Activated CD8-positive, alpha-beta memory T cell treated with anti-CD3 and anti-CD28 coated beads, Interleukin-2, amount 10 ng/mL, durations not matched to agents 7 days and 5 days (primary cell): ENCODE measurements around the gene BAIAP2L2. TPM values are rescaled to one million over a fixed set of nuclear protein-coding genes. Genes with fewer than 3 reads are reported as not detected.
"Not testable (repeated sequence)": the region's sequence is repeated elsewhere in the genome, so short reads cannot be mapped to it uniquely, and the experiment has no call there.

Experiments used
- ATAC-seq: fragments of 150-1000 bp; cut with Tn5 transposase; one replicate; pipeline ENCODE4 v1.10.0; 2021; ENCODE audit warnings: moderate library complexity
- CTCF ChIA-PET: fragments of 350-600 bp; sonication (Branson Sonifier 250); formaldehyde crosslinking; loops from one replicate; lab custom pipeline; 2021; ENCODE audit warnings: antibody characterized with exemption; lab: Charles Lee
- DNase-seq: peaks from one replicate; pipeline ENCODE4 v3.0.0-alpha.2; 2020
- H3K27ac Mint-ChIP-seq: one replicate; pipeline ENCODE4 v1.8.0; 2021; ENCODE audit warnings: mild to moderate bottlenecking, mixed read lengths
- H3K27me3 Mint-ChIP-seq: one replicate; pipeline ENCODE4 v1.8.0; 2021; ENCODE audit warnings: mixed read lengths
- H3K36me3 Mint-ChIP-seq: one replicate; pipeline ENCODE4 v1.8.0; 2021; ENCODE audit warnings: mild to moderate bottlenecking, mixed read lengths
- H3K4me1 Mint-ChIP-seq: one replicate; pipeline ENCODE4 v1.8.0; 2021; ENCODE audit warnings: mixed read lengths
- H3K4me3 Mint-ChIP-seq: one replicate; pipeline ENCODE4 v1.8.0; 2021; ENCODE audit warnings: mild to moderate bottlenecking, moderate library complexity, mixed read lengths
- H3K9me3 Mint-ChIP-seq: one replicate; pipeline ENCODE4 v1.8.0; 2022; ENCODE audit warnings: low read depth, mixed read lengths
- total RNA-seq, 2 experiments: library from RNA; stranded (reverse); gene quantifications; one replicate each; pipeline ENCODE4 v1.2.3, GENCODE V29; 2021

Gene BAIAP2L2
- total RNA-seq, 2 experiments from 2014 or later: 0.37 to 0.70 TPM

GRCh38 chr22:38080474-38080849 lies 30.0 kb downstream of the BAIAP2L2 start:
- no peak overlapping the region for H3K4me3 Mint-ChIP-seq
- no peaks in the 10 kb centered on the region for H3K36me3 Mint-ChIP-seq
- H3K4me1 Mint-ChIP-seq: peaks cover 4% of the 10 kb centered on the region
- no peak overlapping the region for H3K27ac Mint-ChIP-seq
- CTCF ChIA-PET: no interaction called here
- H3K27me3 Mint-ChIP-seq: peaks cover 31% of the 10 kb centered on the region
- H3K9me3 Mint-ChIP-seq: no peaks in the 10 kb centered on the region
- DNase-seq (no peak), ATAC-seq (no peak)

- peaks cover 4% of the 10 kb centered on the region for H3K4me1 Mint-ChIP-seq
- H3K27me3 Mint-ChIP-seq: peaks cover 31% of the 10 kb centered on the region
- H3K4me3 Mint-ChIP-seq: no peak overlapping the region
- ATAC-seq (no peak), DNase-seq (no peak)
- CTCF ChIA-PET: no interaction called here
- no peaks in the 10 kb centered on the region for H3K36me3 Mint-ChIP-seq
- no peak overlapping the region for H3K27ac Mint-ChIP-seq
- H3K9me3 Mint-ChIP-seq: no peaks in the 10 kb centered on the region
Measured at GRCh38 chr22:38079804-38080203, 30.7 kb downstream of the BAIAP2L2 start.

GRCh38 chr22:38079208-38079607 lies 31.3 kb downstream of the BAIAP2L2 start:
- H3K4me1 Mint-ChIP-seq, DNase-seq, ATAC-seq, H3K4me3 Mint-ChIP-seq, H3K36me3 Mint-ChIP-seq, CTCF ChIA-PET, H3K9me3 Mint-ChIP-seq, H3K27ac Mint-ChIP-seq: not testable (repeated sequence)
- peaks cover 31% of the 10 kb centered on the region for H3K27me3 Mint-ChIP-seq

- peaks cover 30% of the 10 kb centered on the region for H3K27me3 Mint-ChIP-seq
- CTCF ChIA-PET: no interaction called here
- H3K36me3 Mint-ChIP-seq: no peaks in the 10 kb centered on the region
- DNase-seq (no peak), ATAC-seq (no peak)
- H3K4me1 Mint-ChIP-seq: peaks cover 4% of the 10 kb centered on the region
- no peaks in the 10 kb centered on the region for H3K9me3 Mint-ChIP-seq
- no peak overlapping the region for H3K27ac Mint-ChIP-seq
- H3K4me3 Mint-ChIP-seq: no peak overlapping the region
Measured at GRCh38 chr22:38078046-38078840, 32.2 kb downstream of the BAIAP2L2 start.

- DNase-seq (no peak), ATAC-seq (no peak)
- Mint-ChIP-seq H3K27me3 (peaks cover 25% of the 10 kb centered on the region), H3K9me3 (no peaks in the 10 kb centered on the region), H3K4me3 (no peak overlapping the region), H3K27ac (no peak overlapping the region), H3K4me1 (peaks cover 4% of the 10 kb centered on the region), H3K36me3 (peaks cover 2% of the 10 kb centered on the region)
- CTCF ChIA-PET: no interaction called here
Measured at GRCh38 chr22:38077595-38077994, 32.9 kb downstream of the BAIAP2L2 start.

GRCh38 chr22:38077096-38077495 lies 33.4 kb downstream of the BAIAP2L2 start:
- peaks cover 21% of the 10 kb centered on the region for H3K27me3 Mint-ChIP-seq
- peaks cover 2% of the 10 kb centered on the region for H3K36me3 Mint-ChIP-seq
- CTCF ChIA-PET: no interaction called here
- no peaks in the 10 kb centered on the region for H3K9me3 Mint-ChIP-seq
- peaks cover 4% of the 10 kb centered on the region for H3K4me1 Mint-ChIP-seq
- ATAC-seq (no peak), DNase-seq (no peak)
- H3K4me3 Mint-ChIP-seq: no peak overlapping the region
- no peak overlapping the region for H3K27ac Mint-ChIP-seq

GRCh38 chr22:38075961-38076360 lies 34.5 kb downstream of the BAIAP2L2 start:
- peaks cover 16% of the 10 kb centered on the region for H3K27me3 Mint-ChIP-seq
- ATAC-seq (no peak), DNase-seq (no peak)
- H3K4me1 Mint-ChIP-seq: no peaks in the 10 kb centered on the region
- H3K36me3 Mint-ChIP-seq: peaks cover 2% of the 10 kb centered on the region
- H3K9me3 Mint-ChIP-seq: no peaks in the 10 kb centered on the region
- CTCF ChIA-PET: interaction anchor here (1.1 kb wide), 1 partner anchor 24 kb away, joined by 3 read pairs; no protein-coding TSS in a partner anchor
- no peak overlapping the region for H3K4me3 Mint-ChIP-seq
- H3K27ac Mint-ChIP-seq: no peak overlapping the region

GRCh38 chr22:38075105-38075825 lies 35.2 kb downstream of the BAIAP2L2 start:
- CTCF ChIA-PET: interaction anchor here (1.1 kb wide), 1 partner anchor 23 kb away, joined by 3 read pairs; no protein-coding TSS in a partner anchor
- H3K4me1 Mint-ChIP-seq: no peaks in the 10 kb centered on the region
- H3K4me3 Mint-ChIP-seq: no peak overlapping the region

GRCh38 chr22:38074181-38075104 lies 36.0 kb downstream of the BAIAP2L2 start:
- Mint-ChIP-seq H3K27me3 (peaks cover 1% of the 10 kb centered on the region), H3K9me3 (no peaks in the 10 kb centered on the region), H3K36me3 (peaks cover 2% of the 10 kb centered on the region), H3K4me1 (no peaks in the 10 kb centered on the region), H3K27ac (no peak overlapping the region), H3K4me3 (no peak overlapping the region)
- DNase-seq (no peak), ATAC-seq (no peak)
- CTCF ChIA-PET: no interaction called here

More at GRCh38 chr22:38075105-38075825, 35.2 kb downstream of the BAIAP2L2 start:
- no peaks in the 10 kb centered on the region for H3K9me3 Mint-ChIP-seq
- H3K36me3 Mint-ChIP-seq: peaks cover 2% of the 10 kb centered on the region
- DNase-seq (no peak), ATAC-seq (peak; percentile 20)
- peaks cover 9% of the 10 kb centered on the region for H3K27me3 Mint-ChIP-seq
- H3K27ac Mint-ChIP-seq: no peak overlapping the region

- Mint-ChIP-seq H3K27me3 (no peaks in the 10 kb centered on the region), H3K4me1 (no peaks in the 10 kb centered on the region), H3K27ac (no peak overlapping the region), H3K4me3 (no peak overlapping the region), H3K36me3 (peaks cover 2% of the 10 kb centered on the region), H3K9me3 (no peaks in the 10 kb centered on the region)
- CTCF ChIA-PET: no interaction called here
- ATAC-seq (no peak), DNase-seq (no peak)
Measured at GRCh38 chr22:38073150-38074130, 37.0 kb downstream of the BAIAP2L2 start.

- peaks cover 2% of the 10 kb centered on the region for H3K36me3 Mint-ChIP-seq
- no peak for DNase-seq
- CTCF ChIA-PET: interaction anchor here (0.8 to 1.2 kb wide), 3 partner anchors 17 to 20 kb away, joined by 3 to 5 read pairs (median 3); no protein-coding TSS in a partner anchor
Measured at GRCh38 chr22:38072322-38073149, 37.9 kb downstream of the BAIAP2L2 start.

More at GRCh38 chr22:38072322-38073149, 37.9 kb downstream of the BAIAP2L2 start:
- Mint-ChIP-seq H3K4me3 (no peak overlapping the region), H3K9me3 (no peaks in the 10 kb centered on the region), H3K27me3 (no peaks in the 10 kb centered on the region), H3K27ac (no peak overlapping the region), H3K4me1 (no peaks in the 10 kb centered on the region)
- ATAC-seq: no peak
